Measurements from ENCODE around the gene TRIO.
A peak's percentile ranks its signal among the peaks of the same experiment; 100 is the strongest.

TRIO gene

DNA sequence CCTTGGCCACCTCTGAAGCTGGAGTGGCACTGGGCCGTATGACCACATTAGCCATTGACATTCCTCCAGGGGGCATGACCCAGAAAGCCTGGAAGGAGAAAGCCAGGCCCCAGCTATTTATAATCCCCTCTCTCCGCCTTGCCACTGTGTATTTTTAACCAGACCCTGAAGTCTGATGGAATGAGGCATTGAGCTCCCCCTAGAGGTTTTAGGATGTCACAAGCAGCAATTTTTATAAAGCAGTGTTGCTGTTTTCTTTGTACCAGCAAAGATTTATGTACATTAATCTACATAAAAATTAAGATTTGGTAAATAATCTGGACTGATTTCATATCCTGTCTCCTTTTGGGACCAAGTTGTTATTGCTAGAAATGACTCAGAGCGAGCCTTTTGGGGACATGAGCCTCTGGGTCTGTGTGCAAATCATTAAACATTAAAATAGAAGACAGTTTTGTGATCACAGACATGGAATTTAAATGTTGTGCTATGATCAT lies 127.1 kb downstream of the TRIO start:
- peak; percentile 76 to 96 for DNase-seq

DNA sequence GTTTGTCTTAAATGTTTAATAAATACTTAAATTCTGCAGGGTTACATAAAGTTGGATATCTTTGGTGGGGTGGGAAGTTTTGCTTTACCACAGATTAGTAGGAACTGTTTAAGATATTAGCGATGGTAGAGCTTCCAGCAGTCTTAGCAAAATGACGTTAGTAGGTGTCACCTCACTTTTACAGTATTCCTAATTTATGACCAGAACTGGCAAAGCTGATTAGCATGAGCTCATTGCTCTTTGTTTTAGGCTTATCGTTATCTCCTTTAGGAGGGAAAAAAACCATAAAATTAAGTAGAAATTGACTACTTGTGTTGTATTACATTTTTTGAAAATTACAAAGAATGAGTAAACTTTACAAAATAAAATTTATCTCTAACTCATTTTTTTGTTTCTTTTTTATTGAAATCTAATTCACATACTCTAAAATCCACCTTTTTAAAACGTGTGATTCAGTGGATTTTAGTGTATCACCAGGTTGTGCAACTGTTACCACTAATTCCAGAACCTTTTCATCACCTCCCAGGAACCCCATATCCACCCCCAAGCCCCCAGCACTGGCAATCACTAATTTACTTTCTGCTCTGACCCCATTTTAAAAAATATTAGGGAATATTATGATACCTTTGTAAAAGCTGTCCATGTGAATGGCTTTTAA lies 129.5 kb downstream of the TRIO start:
- DNase-seq, result no peak

DNA sequence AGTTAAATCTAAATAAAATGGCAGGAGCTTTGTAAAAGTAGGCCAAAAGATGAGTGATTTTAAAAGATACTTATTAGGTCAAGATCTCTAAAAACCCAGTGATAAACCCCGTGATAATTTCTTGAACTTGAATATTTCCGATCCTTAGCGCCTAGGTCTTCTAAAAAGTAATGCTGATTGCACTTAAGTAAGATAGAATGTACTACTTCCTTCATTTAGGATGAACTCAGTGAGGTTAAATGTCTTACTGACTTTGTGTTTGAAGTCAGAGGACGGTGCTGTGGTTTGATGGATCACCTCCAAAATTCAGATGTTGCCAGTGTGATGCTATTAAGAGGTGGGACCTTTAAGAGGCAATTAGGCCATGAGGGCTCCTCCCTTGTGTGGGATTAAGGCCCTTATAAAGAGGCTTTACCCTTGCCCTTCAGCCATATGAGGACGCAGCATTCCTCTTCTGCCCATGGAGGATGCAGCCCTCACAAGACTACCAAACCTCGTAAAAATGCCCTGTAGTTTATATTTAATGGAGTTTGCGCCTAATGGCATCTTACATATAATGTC lies 130.1 kb downstream of the TRIO start:
- no peak for DNase-seq

DNA sequence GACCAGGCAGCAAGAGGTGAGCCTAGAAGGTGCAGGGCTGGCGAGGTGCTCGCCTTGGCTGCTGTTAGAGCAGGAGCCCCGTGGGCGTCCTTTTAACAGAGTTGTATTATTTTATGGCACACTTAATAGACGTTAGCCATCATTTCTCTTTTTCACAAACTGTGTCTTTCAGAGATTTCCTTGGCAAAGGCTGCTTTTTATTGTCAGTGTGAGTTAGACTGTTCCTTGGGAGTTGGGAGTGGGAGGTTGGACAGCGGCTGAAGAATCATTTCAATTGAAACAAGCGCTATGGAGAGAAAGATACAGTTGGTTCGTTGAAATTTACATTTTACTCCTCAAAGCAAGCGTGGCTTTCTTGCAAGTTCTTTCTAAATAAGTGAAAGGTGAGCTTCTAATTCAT lies 133.2 kb downstream of the TRIO start:
- no peak for DNase-seq

DNA sequence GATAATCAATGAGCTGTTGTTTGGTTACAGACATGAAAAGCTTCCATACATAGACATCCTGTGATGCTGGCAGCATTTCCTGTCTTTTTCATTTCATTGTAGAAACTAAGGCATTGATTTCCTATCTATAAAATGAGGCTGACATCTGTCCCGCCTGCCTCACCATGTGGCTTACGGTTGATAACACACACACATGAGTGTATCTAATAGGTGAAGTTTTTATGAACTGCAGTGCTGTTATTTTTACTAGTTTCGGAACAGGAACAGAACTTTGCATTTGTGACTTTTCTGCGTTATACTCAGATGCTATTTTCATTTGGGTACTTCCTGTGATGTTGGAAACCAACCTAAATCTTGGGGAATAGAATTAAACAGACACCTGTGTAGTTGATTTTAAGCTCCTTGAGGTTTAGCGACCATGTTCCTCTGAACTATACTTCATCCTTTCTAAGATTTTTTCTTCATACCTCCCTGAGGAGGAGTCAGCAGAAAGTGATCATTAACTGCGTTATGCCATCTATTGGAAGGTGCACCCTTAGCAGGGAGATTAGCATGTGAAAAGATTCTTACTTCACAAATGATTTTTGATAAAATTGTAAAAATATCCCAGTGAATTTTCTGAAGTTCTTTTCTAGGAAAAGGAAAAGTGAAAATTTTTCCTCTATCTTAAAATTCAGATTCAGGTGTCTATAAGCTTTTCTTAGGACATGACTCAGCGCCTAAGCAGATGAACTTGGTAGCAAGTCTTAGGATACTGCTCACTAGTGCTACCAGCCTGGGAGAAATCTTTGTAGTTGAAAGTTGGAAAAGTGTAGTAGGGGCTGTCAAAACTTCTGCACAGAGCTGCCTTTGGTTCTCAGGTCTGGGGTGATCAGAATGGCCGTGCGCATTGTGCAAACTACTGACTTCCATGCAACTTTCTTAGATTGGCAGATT lies 134.5 kb downstream of the TRIO start:
- no peak for DNase-seq

DNA sequence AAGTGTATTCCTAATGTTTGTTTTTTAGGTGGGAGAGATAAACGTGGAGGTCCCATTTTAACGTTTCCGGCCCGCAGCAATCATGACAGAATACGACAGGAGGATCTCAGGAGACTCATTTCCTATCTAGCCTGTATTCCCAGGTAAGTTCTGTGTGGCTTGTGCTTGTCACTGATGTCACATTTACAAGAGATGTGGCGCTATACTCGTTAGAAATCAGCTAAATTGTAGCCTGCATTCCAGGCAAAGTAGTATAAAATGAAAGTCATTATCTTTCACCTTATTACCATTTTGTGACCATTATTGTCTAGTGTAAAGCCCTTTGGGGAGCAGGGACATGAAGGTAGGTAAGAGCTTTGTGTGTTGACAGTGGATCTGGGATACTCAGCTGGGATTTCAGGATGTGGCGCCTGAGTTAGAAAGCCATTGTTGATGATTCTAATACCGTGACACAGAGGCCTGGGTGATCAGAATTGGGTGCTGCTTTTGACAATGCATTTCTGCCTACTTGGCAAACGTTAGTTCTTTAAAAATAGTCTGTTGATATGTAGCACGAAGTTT lies 137.2 kb downstream of the TRIO start:
- DNase-seq, result no peak

DNA sequence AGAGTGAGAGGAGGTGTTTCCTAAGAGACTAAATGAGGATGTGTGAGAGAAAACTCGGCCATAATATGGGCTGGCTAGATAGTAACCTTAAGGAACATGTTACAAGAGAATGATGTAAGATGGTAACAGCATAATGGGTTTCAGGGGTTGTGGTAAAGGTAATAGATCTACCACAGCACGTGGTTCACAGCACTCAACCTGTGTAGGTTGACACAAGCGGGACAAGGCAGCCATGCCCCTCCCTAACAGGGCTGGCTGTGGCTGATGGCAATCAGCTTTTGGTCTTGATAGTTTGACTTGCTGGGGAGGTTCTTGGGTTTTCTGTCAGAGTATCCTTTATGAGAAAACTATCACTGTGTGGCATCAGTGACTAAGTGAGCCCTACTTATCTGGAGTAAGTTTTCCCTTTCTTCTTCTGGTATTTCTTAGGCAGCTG lies 138.6 kb downstream of the TRIO start:
- DNase-seq, result no peak

DNA sequence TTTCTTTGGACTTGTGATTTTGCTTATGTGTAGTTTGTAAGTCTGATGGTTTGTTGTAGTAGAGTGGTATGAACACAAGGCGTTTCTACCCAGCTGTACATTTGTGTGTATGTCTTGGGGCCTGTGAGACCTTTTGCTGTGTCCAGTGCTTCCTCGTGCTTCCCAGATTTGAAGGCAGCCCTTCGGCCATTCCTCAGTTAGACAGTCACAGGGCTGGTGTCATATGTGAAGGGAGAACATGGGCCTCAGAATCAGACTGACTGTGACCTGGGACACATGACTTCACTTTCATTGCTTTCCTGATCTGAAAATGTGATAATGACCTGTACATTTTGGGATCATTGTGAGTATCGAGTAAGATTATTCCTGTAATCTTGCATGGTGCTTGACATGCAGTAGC lies 140.0 kb downstream of the TRIO start:
- no peak for DNase-seq

DNA sequence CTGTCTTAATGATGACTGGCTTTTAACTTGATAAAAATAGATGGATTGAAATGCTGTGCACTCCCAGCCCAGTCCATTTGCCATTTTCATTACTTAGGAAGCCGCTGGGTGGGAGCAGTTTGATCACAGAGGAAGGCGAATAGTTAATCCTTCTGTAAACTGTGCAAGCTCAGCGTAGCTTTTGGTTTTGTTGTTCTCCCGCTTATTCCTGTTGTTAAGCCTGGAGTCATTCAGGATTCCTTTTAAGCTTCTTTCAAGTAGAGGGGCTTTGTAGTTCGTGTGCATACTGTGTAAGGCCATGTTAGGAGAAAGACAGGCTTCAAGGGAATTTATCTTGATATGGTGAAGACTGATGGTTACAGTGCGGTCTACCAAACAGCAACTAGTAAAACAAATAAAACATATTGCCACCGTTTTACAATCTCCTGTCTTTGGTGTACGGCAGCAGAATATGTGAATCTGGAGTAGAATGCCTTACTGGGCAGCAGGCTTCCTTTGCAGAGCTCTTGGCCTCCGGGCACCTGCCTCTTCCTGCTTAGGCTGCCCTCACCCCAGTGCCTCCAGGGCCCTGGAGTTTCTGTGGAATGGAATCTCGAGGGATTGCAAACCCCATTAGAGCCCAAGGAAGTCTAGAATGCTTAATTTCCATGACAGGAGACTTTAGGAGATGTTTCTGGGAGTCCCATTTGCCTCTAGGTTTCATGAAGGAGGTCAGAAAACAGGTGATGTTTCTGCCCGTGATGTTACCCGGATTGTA lies 141.4 kb downstream of the TRIO start:
- no peak for DNase-seq

DNA sequence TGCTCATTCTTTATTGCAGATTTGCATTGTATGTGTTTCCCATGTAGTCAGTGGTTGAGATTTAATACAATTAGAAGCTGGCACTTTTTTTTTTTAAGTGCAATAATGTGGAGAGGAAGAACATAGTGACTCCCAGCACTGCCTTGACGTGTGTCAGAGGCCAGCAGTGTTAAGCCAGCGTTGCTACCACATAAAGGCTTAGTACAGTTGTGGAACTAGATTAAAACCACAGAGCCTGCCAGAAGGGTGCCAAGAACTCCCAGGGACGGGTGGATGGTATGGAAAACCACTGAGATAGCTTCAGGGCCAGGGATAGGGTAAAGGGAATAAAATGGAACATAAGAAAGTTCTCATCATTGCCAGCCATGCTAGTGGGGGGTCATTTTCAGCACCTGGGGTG lies 142.9 kb downstream of the TRIO start:
- DNase-seq, result no peak

DNA sequence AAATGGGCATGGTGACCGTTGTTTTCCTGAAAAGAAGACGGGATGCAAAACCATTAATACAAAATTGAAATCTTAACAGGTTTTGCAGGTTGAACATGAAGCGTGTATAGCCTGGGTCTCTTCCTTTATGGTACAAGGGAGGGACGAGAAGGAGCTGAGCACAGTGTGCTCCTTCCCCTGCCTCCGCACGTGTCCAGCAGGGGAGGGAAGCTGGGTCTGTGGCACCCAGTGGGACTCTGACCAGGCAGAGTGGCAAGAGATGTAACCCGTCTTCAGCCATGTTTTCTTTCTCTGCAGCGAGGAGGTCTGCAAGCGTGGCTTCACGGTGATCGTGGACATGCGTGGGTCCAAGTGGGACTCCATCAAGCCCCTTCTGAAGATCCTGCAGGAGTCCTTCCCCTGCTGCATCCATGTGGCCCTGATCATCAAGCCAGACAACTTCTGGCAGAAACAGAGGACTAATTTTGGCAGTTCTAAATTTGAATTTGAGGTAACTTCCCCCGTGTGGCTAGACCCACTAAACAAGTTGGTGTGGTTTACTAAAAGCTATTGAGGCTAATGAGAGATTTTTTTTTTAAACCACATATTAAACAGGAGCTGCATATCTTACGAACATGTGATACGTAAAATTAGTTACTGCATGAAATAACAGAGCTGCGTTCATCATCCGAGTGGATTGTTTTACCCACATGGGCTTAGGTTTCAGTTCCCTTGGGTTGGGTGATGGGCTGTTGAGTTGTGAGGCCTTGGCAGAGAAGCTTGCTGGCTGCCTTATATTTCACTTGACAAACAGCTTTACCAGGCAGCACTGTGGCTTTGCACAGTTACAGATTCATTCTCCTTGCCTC lies 143.7 kb downstream of the TRIO start:
- DNase-seq, result no peak

DNA sequence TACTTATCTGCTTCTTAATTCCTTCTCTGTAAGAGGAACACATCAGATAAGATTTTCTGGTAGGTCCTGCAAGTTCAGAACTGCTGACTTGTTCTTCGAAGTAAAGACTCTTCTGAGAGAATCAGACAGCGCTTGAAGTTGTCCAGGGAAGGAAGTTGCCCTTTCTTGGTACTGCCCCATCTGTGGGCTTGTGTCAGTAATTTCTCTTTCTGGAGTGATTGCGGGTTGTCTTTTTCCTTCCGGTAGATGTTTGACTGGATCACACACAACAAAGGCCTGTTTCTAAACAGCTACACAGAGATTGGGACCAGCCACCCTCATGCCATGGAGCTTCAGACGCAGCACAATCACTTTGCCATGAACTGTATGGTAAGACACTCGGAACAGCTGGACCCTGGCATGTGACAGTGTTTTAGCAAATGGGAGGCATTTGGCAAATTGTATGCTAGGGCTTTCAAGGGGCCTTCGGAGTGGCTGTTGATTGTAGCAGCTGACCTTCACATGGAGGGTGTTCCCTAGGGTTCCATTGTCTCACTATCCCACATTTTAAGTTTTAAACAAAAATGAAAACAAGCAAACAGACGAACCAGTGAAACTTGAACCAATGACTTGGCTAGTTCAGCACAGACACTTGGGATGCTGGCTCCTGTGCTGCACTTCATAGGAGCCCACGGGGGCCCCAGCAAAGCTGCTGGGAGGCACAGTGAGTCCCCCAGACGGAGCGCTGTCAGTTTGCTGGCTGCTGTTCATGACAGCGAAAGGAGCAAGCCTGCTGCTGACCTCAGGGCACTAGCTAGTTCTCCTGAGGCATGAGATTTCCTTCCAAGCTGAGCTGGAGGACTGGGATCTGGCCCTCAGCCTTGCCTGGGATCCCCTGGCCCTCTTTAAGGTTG lies 149.9 kb downstream of the TRIO start:
- no peak for DNase-seq

DNA sequence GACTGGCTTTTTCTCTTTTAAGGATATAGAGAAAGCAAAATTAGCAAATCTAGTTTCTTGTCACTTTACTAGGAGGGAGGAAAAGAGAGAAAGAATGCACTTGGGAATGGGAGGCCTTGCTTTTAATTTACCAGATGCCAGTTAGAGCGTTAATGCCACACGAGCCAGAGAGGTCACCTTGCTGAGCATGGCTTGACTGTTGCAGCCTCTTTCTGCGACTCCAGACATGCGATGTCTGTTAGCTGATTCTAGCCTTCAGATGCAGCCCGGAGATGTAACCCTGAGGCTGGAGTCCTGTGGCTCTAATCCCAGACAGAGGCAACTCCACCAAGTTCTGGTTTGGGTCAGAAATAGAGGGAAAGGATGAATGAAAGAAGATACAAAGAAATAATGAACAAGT lies 152.5 kb downstream of the TRIO start:
- DNase-seq, result no peak

DNA sequence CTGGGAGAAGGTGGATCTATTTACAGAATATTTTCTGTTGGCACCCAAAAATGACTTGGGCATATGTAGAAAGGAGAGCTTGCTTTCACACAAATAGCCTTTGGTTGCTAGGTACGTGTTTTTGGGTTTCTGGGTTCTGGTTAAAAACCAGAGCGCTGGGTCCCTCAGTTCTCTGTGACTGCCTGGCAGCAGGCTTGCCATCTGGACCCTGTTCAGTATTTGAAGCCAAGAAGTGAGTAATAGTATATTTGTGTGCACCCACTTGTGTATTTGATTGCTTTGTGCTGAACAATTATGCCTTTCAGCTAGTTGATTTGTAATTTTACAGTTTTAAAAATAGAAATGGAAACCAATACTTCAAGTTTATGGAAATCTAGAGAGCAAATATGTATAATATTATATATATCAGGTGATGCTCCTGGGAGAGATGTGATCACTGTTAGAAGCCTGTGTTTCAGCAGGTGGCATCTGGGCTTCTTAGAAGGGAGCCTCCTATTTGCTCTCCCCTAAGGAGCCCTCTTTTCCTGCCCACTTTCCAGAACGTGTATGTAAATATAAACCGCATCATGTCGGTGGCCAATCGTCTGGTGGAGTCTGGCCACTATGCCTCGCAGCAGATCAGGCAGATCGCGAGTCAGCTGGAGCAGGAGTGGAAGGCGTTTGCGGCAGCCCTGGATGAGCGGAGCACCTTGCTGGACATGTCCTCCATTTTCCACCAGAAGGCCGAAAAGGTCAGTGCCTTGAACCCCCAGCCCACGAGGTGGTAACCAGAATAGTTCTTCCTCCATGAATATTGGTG lies 153.6 kb downstream of the TRIO start:
- no peak for DNase-seq

DNA sequence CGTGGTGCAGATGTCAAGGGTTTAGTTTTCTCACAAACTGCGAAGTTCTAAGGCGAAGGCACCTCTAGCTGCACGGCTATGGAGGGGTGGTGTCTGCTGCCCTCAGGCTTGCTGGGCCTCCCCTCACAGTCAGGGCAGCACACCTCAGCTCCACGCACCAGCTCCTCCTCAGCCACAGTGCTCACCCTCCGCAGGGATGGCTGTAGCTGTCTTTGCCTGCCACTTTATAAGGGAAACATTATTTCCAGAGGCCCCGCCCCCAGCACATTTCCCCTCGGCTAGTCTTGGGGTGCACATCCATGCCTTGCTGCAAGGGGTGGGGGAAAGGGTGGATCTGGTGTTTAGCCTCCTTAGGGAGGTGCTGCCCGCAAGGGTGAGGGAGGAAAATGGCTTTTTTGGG lies 154.6 kb downstream of the TRIO start:
- DNase-seq, result no peak

DNA sequence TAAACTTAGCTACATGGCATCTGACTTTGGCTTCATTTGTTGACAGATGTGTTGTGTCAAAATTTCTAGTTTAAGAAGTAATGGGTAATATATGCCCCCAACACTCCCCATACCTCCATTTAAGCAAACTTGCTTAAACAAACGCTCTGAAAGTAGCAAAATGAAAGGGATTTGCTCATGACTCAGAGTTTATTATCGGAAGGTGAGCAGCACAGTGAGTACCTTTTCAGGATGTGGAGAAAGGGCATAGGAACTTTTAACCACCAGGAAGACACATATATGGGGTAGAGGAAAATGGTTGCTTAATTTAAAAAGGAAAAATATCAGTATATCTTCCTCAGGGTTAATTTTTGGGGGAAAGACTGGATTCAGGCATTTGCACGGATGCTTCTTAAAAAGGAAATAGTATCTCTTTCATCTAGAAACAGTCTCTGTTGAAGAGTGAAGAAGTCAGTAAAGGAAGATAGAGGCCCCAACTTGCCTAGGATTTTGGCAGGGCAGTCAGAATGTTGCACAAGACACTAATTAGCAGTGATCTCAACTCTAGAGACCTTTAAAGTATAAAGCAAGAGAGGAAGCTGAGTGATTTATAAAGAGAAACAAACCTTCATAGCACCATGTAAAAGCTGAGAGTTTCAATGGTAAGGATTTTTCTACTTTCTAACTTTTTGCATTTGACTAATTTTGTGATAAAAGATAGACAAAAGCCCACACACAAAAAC lies 155.1 kb downstream of the TRIO start:
- no peak for DNase-seq

DNA sequence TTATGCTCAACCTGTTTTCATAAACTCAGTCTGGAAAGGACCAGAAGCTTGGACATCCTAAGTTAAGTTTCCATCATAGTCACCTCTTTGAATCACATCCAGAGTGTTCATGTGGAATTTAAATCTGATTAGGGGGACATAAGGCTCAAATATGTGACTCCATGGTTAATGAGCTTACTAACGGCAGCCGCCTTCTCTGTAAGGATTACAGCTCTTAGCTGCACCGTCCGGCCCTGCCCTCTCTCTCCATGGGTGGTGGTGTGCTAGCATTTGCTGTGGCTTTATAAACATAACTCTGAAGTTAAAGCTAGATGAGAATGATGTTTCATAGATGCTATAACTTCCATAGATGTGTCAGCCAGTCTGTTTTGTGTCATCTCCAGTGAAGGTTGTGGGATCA lies 156.5 kb downstream of the TRIO start:
- no peak for DNase-seq

DNA sequence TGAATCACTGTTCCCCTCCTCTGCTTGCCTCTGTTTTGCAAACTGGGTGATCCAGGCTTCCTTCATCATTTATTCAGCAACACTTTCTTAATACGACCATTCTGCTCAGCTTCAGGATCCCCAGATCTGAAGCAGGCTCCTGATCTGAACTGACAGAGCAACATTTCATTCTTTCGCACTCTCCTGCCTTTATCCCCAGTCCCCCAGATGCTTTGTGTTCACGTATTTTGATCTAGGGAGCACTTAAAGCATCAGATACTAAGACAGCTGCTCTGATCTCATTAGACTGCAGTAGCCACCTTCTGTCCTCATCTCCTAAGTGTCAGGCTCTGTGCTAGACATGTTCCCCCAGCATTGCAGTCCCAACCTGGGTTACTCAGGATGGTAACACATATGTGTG lies 158.0 kb downstream of the TRIO start:
- no peak for DNase-seq

DNA sequence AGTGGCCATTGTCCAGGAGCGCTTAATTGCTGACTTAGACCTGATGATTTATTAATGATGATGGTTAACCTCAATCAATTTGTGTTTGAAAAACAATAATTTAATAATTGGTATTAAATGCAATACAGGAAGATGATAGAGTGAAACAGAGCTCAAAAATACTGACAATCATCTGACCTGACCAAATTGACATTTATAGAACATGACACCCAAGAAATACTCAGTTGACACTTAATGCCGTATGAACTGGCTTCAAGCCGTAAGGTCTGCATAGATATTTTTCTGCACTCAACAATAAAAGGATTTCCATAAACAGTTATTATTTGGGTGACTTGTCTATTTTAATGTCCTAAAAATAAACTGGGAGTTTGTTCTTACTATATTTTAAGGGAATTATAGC lies 159.2 kb downstream of the TRIO start:
- DNase-seq, result no peak

Data from SW 1271 (cell line).